GM18867 (cell line): ENCODE data around the gene CTSL.
"Not testable (repeated sequence)": the region's sequence is repeated elsewhere in the genome, so short reads cannot be mapped to it uniquely, and the experiment has no call there.

Source experiments
- ATAC-seq: cut with Tn5 transposase; IDR thresholded peaks from one replicate; pipeline ENCODE4 v1.9.1; 2021; ENCODE audit warnings: mild to moderate bottlenecking, moderate library complexity; ENCODE audit not compliant: unreplicated experiment

The CTSL gene

DNA sequence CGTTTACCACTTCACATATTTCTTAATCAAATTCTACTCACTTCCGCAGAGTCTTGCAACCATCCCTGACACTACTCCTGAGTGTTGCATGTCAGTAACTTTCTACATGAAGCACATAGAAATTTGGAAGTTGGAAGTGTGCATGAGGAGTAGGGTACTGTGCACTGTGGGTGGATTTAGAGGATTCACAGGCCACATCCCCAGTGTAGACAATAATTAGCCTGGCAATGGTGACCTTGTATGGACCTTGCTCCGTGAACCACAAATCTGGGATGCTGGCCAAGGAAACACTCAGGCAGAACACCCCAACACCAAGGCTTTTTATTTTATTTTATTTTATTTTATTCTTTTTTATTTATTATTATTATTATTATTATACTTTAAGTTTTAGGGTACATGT lies 25.5 kb downstream of the CTSL start:
- ATAC-seq, result no peak

DNA sequence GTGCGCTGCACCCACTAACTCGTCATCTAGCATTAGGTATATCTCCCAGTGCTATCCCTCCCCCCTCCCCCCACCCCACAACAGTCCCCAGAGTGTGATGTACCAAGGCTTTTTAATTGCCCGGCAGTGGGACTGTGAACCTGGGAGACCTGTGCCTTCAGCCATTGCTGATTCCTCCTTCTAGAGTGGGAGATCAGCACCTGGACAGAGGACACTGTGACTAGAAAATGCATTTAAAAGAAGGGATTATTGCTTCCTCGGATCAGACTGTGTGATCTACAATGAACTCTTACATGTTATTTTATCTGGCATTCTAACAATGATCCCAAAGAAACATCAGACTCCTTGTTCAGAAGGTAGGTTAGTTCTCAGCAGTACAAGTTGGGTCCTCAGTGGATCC lies 25.9 kb downstream of the CTSL start:
- ATAC-seq, result no peak

DNA sequence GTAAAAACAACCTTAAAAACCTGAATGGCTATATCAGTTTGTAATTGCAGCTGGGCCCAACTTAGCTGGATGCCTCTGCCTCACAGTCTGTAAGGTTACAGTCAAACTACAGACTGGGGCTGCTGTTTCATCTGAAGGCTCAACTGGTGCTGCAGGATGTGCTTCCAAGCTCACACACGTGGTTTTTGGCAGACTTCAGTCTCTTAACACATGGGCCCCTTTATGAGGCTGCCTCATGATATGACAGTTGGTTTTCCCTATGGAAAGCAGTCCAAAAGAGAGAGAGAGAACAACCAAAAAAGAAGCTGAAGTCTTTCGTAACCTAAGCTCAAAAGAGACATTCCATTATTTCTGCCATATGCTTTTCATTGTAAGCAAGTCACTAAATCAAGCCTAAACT lies 27.4 kb downstream of the CTSL start:
- ATAC-seq, result no peak

DNA sequence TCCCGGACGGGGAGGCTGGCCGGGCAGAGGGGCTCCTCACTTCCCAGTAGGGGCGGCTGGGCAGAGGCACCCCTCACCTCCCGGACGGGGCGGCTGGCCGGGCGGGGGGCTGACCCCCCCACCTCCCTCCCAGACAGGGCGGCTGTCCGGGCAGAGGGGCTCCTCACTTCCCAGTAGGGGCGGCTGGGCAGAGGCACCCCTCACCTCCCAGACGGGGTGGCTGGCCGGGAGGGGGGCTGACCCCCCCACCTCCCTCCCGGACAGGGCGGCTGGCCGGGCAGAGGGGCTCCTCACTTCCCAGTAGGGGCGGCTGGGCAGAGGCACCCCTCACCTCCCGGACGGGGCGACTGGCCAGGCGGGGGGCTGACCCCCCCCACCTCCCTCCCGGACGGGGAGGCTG lies 32.4 kb downstream of the CTSL start:
- ATAC-seq, result not testable (repeated sequence)

DNA sequence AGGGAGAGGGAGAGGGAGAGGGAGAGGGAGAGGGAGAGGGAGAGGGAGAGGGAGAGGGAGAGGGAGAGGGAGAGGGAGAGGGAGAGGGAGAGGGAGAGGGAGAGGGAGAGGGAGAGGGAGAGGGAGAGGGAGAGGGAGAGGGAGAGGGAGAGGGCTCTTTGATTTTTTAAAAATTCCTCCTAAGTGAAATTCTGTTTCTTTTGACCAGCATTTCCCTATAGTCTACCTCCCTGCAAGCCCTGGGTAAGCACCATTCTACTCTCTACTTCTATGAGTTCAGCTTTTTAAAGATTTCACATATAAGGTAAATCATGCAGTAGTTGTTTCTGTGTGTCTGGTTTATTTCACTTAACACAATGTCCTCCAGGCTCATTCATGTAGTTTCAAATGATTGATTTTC lies 34.1 kb downstream of the CTSL start:
- not testable (repeated sequence) for ATAC-seq

DNA sequence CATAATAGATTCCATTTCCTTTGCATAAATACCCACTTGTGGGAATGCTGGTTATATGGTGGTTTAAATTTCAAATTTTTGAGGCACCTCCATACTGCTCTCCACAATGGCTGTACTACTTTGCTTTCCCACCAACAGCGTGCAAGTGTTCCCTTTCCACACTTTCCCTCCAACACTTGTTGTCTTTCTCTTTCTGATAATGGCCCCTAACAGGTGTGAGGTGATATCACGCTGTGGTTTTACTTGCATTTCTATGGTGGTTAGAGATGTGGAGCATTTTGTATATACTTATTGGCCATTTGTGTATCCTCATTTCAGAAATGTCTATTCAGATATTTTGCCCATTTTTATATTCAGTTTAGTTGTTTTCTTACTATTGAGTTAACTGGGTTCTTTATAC lies 34.6 kb downstream of the CTSL start:
- no peak for ATAC-seq

DNA sequence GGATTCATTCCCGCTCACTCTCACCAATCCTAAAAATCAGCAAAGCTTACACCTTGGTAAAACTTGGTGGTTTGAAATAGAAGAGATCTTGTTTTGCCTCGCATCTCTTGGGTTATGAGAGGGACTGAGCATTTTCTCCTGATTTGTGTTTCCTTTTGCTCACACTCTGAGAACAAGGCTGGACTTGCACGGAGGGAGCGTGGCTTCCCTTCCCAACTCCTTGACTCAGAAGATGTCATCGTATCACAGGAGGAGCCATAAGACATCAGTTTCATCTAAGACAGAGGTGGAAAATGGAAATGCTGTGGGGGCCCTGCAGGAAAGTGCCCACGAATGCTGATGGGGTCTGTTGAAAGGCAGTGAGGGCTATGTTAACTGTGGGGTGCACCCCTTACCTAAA lies 37.4 kb downstream of the CTSL start:
- ATAC-seq, result no peak

DNA sequence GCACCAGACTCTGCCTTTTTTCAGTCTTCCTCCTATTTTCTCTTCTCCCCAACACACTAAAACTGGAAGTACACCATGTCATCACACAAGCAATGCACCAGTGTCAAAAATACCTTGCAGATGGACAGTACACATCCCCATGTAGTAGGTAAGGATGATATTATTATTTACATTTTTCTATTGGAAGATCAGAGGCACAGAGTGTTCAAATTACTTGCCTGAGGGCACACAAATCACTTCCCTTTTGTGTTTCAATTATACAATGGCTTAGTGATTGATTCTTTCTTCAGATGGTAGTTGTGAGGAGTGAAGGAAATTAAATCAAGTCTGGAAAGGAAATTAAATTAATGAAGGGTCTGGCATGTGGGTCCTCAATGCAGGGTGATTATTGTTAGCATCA lies 39.6 kb downstream of the CTSL start:
- no peak for ATAC-seq

DNA sequence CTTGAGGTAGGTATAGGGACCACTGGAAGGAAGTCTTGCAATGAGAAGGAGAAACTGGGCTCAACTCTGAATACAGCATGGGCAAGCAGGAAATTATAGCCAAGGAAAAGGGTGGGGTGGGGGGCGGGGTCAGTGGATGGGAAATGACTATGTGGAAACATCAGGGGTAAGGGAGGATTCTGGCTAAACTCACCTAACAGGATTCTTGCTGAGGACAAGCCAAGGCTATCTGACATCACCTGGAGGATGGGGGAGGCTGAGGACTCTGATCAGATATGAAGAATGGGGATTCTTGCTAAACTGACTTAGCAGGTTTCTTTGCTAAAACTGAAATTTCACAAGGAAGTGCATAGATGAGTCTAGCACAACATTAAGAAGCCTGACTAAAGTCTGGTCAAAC lies 40.8 kb downstream of the CTSL start:
- no peak for ATAC-seq

DNA sequence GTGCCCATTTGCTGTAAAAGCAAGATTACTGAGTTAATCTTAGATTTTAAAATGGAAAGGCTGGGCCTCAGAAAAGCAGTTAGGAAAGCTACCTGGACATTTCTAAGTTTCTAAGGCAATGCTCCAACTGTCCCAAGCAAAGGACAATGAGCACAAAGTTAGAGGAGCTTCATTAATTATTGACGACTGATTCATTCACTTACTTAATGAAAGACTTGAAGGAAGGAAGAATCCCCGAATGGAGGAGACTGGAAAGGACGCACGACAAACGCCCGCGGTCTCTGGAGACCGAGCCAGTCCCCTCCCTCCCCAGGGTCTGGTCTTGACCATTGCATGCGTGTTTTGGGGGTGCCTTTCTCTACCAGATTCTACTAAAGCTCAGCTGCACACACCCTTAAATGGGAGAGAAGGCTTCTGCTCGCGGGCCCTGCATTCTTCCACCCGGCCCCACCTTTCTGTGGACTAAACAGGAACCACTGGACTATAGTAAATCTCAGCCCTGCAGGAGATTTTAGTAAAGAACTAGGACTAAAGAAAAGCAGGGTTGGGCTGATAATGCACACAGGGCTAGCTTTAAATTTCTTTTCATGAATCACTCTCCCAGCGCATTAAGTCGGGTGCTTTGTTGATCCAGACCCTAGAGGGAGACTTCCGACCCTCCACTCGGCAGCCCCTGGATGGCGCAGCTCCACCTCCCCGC lies 44.8 kb downstream of the CTSL start:
- ATAC-seq, result no peak

DNA sequence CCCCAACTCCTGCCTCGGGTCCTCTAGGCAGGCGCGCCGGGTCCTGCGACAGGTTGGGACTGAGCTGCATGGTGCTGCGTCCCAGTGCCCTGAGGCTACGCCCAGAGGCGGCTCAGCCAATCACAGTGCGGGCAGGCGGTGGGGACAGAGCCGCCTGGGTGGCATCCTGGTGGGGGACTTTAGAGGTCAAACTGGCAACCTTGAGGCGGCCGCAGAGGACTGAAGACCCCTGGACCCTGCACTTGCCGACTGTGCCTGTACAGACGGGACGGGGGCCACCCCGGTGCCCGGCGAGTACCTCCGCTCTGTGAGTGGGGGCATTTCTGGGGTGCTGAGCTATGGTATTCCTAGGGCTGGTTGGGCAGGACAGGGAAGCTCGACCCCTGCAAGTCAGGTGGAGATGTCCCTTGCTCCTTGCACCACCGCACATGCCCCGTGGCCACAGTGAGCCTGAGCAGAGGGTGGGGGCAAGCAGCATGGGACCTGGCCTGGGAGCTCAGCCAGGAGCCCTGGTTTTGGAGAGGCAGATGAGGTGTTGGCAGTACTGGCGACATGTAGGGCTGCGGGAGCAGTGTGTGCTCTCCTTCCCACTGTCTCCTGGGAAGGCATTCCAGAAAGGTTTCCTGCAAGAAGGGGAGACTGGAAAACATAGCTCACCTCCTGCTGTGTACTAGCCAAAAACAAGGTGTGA lies 45.5 kb downstream of the CTSL start:
- no peak for ATAC-seq

DNA sequence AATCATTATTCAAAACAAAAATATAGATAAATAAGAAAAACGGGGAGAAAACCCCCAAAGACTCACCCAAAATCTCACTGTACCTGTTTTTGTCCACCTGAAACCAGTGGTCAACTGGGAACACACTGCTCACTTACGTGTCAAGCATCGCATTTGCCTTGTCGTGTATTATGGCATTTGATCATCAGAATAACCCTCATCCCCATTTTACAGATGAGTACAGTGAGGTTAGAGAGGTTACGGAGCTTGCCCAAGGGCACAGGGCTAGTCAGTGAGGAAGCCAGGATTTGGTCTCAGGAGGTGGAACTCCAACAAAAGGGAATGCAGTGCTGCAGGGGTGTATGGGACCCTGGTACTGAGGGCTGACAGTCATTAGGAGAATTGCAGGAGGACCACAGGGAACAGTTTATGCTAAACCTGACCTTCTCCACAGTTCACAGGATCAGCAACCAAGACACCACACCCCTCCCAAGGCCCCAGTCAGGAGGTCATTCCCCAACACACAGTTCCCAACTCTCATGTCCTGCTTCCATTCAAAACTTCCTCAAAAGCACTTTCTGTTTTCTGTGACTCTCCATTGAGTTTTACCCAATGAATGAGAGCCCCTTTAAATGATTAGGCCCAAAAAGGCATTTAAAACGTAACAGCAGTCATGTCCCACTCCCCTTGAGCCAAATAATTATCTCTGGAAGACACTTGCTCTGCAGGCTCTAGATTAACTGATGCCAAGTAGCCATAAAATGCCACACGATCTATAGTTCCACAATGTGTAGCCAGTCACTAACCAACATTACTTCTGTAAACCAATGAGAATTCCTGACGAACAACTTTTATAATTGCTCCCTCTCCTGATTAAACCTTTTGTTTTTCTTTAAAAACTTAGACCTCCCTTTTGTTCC lies 50.8 kb downstream of the CTSL start:
- ATAC-seq, result no peak

DNA sequence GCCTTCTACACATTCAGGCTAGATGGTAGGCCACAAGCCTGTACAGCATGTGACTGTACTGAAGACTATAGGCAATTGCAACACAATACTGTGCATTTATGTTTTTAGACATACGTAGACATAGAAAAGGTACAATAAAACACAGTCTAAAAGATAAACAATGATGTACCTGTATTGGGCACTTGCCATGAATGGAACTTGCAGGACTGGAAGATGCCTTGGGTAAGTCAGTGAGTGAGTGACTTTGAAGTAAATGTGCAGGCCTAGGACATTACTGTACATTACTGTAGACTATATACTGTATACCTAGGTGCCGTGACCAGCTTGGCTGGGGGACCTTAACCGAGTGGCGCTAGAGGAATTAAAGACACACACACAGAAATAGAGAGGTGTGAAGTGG lies 53.1 kb downstream of the CTSL start:
- ATAC-seq, result no peak
